ENCODE results near the gene ZMAT5.
A peak's percentile ranks its signal among the peaks of the same experiment; 100 is the strongest.

The ZMAT5 gene

DNA sequence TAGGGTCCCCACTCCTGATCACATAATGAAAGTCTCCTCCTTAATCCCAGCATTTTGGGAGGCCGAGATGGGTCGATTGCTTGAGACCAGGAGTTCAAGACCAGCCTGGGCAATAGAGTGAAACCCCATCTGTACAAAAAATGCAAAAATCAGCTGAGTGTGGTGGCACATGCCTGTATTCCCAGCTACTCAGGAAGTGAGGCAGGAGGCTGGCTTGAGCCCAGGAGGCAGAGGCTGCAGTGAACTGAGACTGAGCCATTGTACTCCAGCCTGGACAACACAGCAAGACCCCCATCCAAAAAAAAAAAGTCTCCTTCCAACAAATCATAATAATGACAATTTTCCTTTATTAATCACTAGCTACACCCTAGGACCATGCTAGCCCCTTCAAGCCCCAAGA lies 15.1 kb downstream of the ZMAT5 start:
- DNase-seq, result no peak

- no peak for DNase-seq
Observed at GRCh38 chr22:29750559-29751538, 16.0 kb downstream of the ZMAT5 start.

DNA sequence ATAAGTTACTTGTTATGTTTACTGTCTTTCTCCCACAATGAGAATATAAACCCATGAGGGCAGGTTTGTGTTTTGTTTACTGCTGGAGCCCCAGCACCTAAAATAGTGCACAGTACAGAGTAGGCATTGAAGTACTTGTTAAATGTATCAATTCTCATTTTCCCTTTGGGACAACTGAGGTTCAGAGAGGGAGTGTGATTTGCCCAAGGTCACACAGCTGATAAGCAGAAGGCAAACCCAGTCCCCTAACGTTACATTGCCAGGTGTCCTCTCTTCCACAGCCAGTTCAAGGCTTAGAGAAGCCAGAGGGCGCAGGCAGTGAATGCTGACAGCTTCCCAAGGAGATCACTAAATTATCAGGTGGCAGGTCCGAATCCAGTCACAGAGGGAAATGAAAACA lies 16.8 kb downstream of the ZMAT5 start:
- no peak for DNase-seq

DNA sequence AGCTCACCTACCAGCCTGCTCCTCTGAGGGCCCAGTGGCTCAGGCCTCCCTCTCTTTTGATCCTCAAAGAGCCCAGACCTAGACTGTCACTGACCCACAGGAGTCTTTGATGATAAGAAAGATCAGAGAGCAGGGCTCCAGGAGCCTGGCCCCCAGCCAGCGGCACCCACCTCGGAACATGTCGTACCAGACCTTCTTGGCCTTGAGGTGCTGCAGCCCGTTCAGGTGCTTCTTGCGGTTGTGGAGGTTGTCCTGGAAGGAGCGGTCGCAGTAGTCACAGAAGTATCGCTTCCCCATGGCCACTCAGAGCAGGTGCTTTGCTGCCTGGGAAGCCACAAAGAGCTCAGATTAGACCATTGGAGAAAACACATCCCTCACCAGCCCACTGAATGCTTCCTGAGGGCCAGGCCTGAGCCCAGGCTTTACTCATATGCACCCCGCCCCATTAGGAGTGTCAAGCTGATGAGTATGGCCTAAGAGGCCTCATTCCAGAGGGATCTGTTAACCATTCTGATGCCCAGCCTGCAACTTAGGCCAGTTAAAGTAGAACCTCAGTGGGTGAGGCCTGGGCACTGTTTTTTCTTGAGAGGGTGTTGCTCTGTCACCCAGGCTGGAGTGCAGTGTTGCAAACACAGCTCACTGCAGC lies 18.4 kb downstream of the ZMAT5 start:
- DNase-seq, result no peak

DNA sequence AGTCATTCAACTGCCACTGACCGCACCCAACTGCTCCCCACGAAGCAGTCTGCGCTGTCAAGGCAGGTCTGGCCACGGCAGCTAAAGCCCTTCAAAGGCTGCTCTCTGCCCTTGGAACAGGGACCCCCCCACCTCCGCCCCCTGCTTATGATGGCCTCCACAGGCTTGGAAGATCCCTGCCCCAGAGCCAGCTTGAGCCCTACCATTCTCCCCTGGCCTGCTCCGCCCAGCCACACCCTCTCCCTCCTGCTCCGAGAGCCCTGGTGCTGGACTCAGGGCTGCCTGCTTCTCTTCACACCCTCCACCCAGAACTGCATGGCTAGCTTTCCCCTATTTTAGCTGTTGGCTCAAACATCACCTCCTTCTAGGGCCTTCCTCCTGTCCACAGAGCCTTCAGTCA lies 19.0 kb downstream of the ZMAT5 start:
- no peak for DNase-seq

GRCh38 chr22:29744902-29745301 lies 21.9 kb downstream of the ZMAT5 start:
- peak; percentile 86 for DNase-seq

DNA sequence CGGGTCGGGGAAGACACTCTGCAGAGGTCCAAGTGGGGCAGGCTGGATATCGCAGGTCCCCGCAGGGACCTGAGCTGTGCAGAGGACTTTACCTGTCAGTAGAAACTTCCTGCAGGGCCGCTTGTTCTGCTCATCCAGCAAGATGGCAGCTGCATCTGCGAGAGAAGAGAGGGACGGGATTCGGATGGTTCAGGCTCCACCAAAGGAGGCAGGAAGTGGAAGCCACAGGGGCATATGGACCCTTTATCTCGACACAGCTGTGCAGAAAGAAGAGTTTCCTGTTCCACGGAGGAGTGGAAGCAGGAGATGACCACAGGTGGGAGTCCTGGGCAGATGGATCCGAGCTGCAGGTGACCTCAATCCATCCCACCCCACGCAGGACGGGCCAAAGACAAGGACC lies 24.5 kb downstream of the ZMAT5 start:
- no peak for DNase-seq

- no peak for DNase-seq
Observed at GRCh38 chr22:29741926-29742325, 24.9 kb downstream of the ZMAT5 start.

- DNase-seq, result no peak
Observed at GRCh38 chr22:29740216-29740615, 26.6 kb downstream of the ZMAT5 start.

DNA sequence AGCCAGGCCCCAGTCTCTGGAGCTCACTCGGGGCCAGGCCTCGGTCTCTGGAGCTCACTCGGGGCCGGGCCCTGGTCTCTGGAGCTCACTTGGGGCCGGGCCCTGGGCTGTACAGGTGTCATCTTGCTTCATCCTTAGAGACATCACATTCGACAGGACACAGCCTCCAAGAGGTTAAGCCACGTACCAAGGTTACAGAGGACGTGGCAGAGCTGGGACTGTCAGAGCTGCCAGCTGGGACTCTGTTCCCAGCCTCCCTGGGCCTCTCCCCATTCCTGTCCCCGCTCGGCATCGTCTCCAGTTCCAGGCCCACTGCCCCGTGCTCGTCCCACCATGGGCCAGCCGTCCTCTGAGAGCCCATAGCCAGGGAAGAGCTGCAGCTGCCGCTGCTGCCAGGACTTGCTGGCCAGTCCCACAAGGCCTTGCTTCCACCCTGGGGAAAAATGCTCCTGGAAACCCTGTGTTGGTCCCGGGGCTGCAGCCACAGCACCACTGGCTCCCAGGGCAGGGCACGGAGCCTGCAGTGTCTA lies 27.4 kb downstream of the ZMAT5 start:
- DNase-seq, result no peak

GRCh38 chr22:29738118-29738815 lies 28.5 kb downstream of the ZMAT5 start:
- DNase-seq, result no peak

- DNase-seq, result no peak
Observed at GRCh38 chr22:29737251-29738117, 29.3 kb downstream of the ZMAT5 start.

DNA sequence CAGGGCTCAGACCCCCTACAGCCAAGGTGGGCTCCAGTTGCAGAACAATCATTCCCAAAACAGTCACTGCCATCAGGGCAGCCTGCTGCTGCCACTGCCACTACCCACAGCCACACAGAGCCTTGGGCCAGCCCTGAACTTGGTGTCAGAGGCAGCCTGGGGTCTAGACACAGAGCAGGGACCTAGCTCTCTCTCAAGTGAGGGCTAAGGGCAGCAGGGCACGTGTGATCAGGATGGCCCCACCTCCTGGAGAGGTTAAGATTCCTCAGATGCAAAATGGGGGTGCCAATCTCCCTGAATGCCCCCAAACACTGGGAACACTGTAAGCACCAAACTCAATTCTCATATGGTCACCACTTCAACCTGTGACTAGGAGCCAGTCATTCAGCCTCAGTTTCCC lies 31.4 kb downstream of the ZMAT5 start:
- DNase-seq, result no peak

DNA sequence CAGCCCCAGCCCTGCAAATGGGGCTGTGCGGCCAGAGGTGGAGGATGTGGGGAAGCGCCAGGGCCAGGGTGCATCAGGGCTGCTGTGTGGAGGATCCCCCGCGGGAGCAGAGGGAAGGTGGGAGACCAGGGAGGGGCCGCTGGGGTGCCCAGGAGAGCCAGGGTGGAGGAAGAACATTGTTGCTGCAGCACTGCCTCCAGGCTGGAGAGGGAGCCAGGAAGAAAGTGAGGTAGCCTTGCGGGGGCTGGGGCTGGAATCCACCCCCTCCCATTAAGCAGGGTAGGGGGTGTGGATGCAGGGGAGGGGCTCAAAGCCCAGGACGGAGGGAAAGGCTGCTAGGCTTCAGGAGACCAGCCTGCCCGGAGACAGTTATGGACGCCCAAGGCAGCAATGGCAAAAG lies 32.0 kb downstream of the ZMAT5 start:
- no peak for DNase-seq

DNA sequence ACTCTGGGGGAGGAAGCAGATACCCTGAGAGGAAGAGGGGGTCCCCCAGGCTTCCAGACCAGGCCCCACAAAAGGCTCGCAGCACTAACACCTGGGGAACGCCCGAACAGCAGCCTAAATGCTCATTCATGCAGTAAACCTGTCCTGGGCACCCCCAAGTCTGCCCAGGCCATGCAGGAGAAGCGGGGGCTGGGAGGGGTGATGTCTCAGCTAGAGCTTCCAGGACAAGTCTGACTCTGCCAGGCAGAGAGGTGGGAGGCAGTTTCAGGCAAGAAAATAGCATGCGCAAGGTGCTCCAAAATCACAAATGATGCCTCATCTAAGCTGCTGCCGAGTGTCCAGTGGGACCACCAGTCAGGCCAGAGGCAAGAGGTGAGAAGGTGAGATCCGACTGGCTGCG lies 32.4 kb downstream of the ZMAT5 start:
- DNase-seq, result no peak

GRCh38 chr22:29733362-29734201 lies 33.2 kb downstream of the ZMAT5 start:
- DNase-seq, result no peak

- no peak for DNase-seq
Observed at GRCh38 chr22:29732883-29733282, 33.9 kb downstream of the ZMAT5 start.

DNA sequence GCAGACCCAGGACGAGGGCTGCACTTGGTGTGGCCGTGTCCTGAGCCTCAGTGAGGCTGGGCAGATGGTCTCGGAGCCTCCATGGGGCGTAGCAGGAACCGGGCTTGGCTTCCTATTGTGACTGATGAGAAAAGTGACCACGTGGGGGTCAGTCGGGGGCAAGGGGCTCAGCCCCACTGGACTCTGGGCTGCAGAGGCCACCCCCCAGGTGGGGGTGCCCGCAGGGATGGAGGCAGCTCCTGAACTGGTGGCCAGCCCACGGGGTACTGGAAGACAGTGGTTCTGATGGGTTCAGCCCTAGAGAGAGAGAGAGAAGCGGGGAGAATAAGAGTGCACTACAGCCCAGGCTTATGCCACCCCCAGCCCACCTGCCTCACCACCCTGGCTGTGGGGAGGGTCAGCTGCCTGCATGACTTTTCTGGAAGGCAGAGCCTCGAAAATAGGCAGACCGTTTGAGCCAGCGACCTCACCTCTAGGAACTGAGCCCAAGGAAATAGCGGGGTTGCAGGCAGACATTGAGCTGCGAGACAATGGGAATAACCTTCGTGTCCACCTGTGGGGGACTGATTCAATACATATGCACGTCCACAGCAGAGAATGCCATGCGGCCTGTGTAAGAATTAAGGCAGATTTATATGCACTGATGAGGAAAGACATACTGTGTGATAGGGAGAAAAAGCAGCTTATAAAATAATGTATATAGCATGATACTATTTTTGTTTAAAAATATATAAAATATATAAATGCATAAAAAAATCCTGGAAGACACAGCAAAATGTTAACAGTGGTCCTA lies 35.6 kb downstream of the ZMAT5 start:
- no peak for DNase-seq

DNA sequence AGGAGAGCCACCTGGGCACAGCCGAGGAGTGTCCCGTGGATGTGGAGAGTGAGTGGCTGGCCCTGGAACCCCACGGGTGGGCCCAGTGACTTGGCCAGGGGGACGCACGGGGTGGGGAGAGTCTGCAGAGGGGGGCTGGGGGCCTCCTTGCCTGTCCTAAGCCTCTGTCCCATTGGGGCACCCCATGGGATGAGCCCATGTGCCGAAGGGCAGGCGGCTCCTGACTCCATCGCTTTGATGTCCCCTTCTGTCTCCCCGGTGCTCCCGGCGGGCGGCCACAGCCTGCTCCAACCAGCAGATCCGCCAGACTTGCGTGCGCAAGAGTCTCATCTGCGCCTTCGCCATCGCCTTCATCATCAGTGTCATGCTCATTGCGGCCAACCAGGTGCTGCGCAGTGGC lies 37.6 kb downstream of the ZMAT5 start:
- DNase-seq, result no peak

DNA sequence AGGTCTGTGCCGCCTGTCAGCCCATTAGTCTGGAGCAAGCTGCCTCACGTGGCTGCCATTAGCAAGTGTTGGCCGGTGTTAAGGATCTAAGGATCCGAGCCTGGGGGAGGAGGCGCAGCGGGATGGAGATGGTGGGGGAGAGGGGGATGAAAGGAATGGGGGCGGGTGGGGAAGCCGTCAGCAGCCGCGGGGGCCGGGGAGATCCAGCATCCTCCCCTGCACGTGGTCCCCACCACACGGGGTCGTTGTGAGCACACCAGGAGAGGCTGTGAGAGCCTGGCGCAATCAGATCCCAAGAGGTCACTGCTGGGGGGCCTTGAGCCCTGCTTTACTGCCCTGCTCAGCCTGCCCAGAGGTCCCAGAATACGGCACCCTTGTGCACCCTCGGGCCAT lies 39.7 kb downstream of the ZMAT5 start:
- no peak for DNase-seq

Measured in NCI-H2029 (cell line).